IMR-90 (cell line): Measurements from ENCODE around the gene TBC1D10B. TPM values are rescaled to one million over a fixed set of nuclear protein-coding genes. Genes with fewer than 3 reads are reported as not detected.
A peak's percentile ranks its signal among the peaks of the same experiment; 100 is the strongest.

ENCODE experiments used
- ATAC-seq: fragments of 200-7000 bp; cut with Tn5 transposase; 2 replicates; pipeline ENCODE4 v1.9.1; 2020; ENCODE audit warnings: low read depth, mild to moderate bottlenecking, moderate library complexity
- BruUV-seq: library from RNA; stranded (reverse); fragments of 400-500 nt; replicated peaks from 2 replicates; lab custom pipeline; 2021; lab: Mats Ljungman, UMichigan
- CTCF ChIA-PET: fragments of 300-600 bp; formaldehyde crosslinking; extraction: SDS; loops from one replicate; lab custom pipeline; 2021; ENCODE audit warnings: antibody characterized with exemption; lab: Yijun Ruan, JAX
- POLR2A ChIA-PET: fragments of 300-600 bp; sonication (Branson Sonifier 250); formaldehyde crosslinking; loops from one replicate; lab custom pipeline; 2022; ENCODE audit warnings: antibody characterized with exemption; ENCODE audit not compliant: unreplicated experiment; lab: Charles Lee
- DNase-seq: peaks from one replicate; pipeline ENCODE4 v3.0.0; 2013
- H2AFZ ChIP-seq: replicated peaks from 2 replicates; pipeline ENCODE3; 2013; ENCODE audit warnings: low read length, mild to moderate bottlenecking; ENCODE audit not compliant: poor library complexity
- H2AK5ac ChIP-seq: 2 replicates; pipeline ENCODE4 v1.6.1; 2013; ENCODE audit warnings: low read depth, low read length, inconsistent platforms
- H2AK9ac ChIP-seq: replicated peaks from 2 replicates; pipeline ENCODE3; 2013; ENCODE audit warnings: mild to moderate bottlenecking, low read depth, low read length, moderate library complexity; ENCODE audit not compliant: poor library complexity
- H2BK120ac ChIP-seq: 2 replicates; pipeline ENCODE4 v1.6.1; 2013; ENCODE audit warnings: low read depth, low read length, inconsistent platforms
- H2BK15ac ChIP-seq: 3 replicates; pipeline ENCODE4 v1.6.1; 2013; ENCODE audit warnings: low read depth, low read length, inconsistent platforms
- H2BK20ac ChIP-seq: 2 replicates; pipeline ENCODE4 v1.6.1; 2013; ENCODE audit warnings: low read depth, mild to moderate bottlenecking, inconsistent platforms, low read length, moderate library complexity
- H2BK5ac ChIP-seq: 2 replicates; pipeline ENCODE4 v1.6.1; 2013; ENCODE audit warnings: mild to moderate bottlenecking, low read depth, low read length, inconsistent platforms; ENCODE audit not compliant: poor library complexity, severe bottlenecking
- H3K14ac ChIP-seq: replicated peaks from 2 replicates; pipeline ENCODE4 v1.6.1; 2013; ENCODE audit warnings: low read depth, low read length, inconsistent platforms
- H3K18ac ChIP-seq: 2 replicates; pipeline ENCODE4 v1.6.1; 2013; ENCODE audit warnings: low read depth, low read length, control low read depth
- H3K23ac ChIP-seq: 2 replicates; pipeline ENCODE4 v1.6.1; 2013; ENCODE audit warnings: low read depth, low read length, inconsistent platforms
- H3K27ac ChIP-seq: 2 replicates; pipeline ENCODE4 v1.5.1; 2013; ENCODE audit warnings: mild to moderate bottlenecking, control low read depth, low read length; ENCODE audit not compliant: insufficient read depth
- H3K27me3 ChIP-seq: 2 replicates; pipeline ENCODE4 v1.6.1; 2013; ENCODE audit warnings: low read length; ENCODE audit not compliant: control insufficient read depth, insufficient read depth
- H3K36me3 ChIP-seq: 2 replicates; pipeline ENCODE4 v1.6.1; 2013; ENCODE audit warnings: low read length, mixed read lengths; ENCODE audit not compliant: control insufficient read depth, insufficient read depth
- H3K4ac ChIP-seq: 2 replicates; pipeline ENCODE4 v1.6.1; 2013; ENCODE audit warnings: low read depth, low read length, inconsistent platforms
- H3K4me1 ChIP-seq: 2 replicates; pipeline ENCODE4 v1.6.1; 2013; ENCODE audit warnings: low read length, mixed read lengths; ENCODE audit not compliant: control insufficient read depth, insufficient read depth
- H3K4me2 ChIP-seq: 2 replicates; pipeline ENCODE4 v1.6.1; 2013; ENCODE audit warnings: low read depth, mild to moderate bottlenecking, control low read depth, low read length, moderate library complexity
- H3K4me3 ChIP-seq: 2 replicates; pipeline ENCODE4 v1.5.1; 2013; ENCODE audit warnings: low read depth, mild to moderate bottlenecking, control low read depth, low read length, moderate library complexity; ENCODE audit not compliant: insufficient read depth
- H3K56ac ChIP-seq: 2 replicates; pipeline ENCODE4 v1.6.1; 2013; ENCODE audit warnings: low read length, inconsistent platforms; ENCODE audit not compliant: insufficient read depth; ENCODE audit errors: extremely low read depth
- H3K79me1 ChIP-seq, 2 experiments: 2 replicates each; pipeline ENCODE4 v1.6.1; 2013; ENCODE audit warnings: low read length in 2 of 2, inconsistent platforms in 1 of 2, low read depth in 1 of 2
- H3K9ac ChIP-seq: 2 replicates; pipeline ENCODE4 v1.6.1; 2013; ENCODE audit warnings: low read depth, low read length, control low read depth
- H3K9me1 ChIP-seq: 2 replicates; pipeline ENCODE4 v1.6.1; 2013; ENCODE audit warnings: low read length, inconsistent platforms; ENCODE audit not compliant: insufficient read depth
- H3K9me3 ChIP-seq: 2 replicates; pipeline ENCODE4 v1.6.1; 2013; ENCODE audit warnings: low read length; ENCODE audit not compliant: control insufficient read depth, insufficient read depth
- H4K20me1 ChIP-seq: 2 replicates; pipeline ENCODE4 v1.6.1; 2013; ENCODE audit warnings: low read length, inconsistent platforms; ENCODE audit not compliant: insufficient read depth
- H4K5ac ChIP-seq: 2 replicates; pipeline ENCODE4 v1.6.1; 2013; ENCODE audit warnings: mild to moderate bottlenecking, low read depth, low read length, control low read depth
- H4K8ac ChIP-seq, 2 experiments: 2 replicates each; pipeline ENCODE4 v1.6.1; 2013; ENCODE audit warnings: low read depth in 2 of 2, low read length in 2 of 2, control low read depth in 1 of 2, inconsistent platforms in 1 of 2
- H4K91ac ChIP-seq: 2 replicates; pipeline ENCODE4 v1.6.1; 2013; ENCODE audit warnings: low read depth, low read length, inconsistent platforms; ENCODE audit not compliant: insufficient read depth
- ELK1 ChIP-seq: fragments of 150-350 bp; IDR thresholded peaks from 2 replicates; pipeline ENCODE4 v1.6.1; 2016; ENCODE audit warnings: low read depth, mild to moderate bottlenecking, low read length, moderate library complexity, borderline replicate concordance
- WGBS, 2 experiments: methylation state at CpG; one replicate each; pipeline versions ENCODE4 v1.1.5 to v1.1.7; 2013; ENCODE audit warnings: missing lambda C conversion rate in 2 of 2; ENCODE audit not compliant: insufficient read length in 1 of 2; ENCODE audit errors: extremely low coverage in 2 of 2; 5-methylcytosine and 5-hydroxymethylcytosine counted together
- dilution Hi-C: fragments of 300-500 bp; cut with HindIII; formaldehyde crosslinking; loops from one replicate; pipeline ENCODE4 v1.14.3; 2018; ENCODE audit warnings: low sequenced_read_pairs; ENCODE audit not compliant: unreplicated experiment
- in situ Hi-C: fragments of 300-500 bp; cut with MboI; formaldehyde crosslinking; loops from 3 replicates; pipeline ENCODE4 v1.14.3; 2019; ENCODE audit warnings: low sequenced_read_pairs, inconsistent platforms, mixed read lengths
- intact Hi-C: fragments of 100-400 bp; cut with micrococcal nuclease; formaldehyde crosslinking; loops from 2 replicates; pipeline ENCODE4 v1.10.0; 2022
- polyA plus RNA-seq, 3 experiments: library from polyadenylated mRNA; depleted of rRNA; stranded (reverse); fragments of >200 nt; gene quantifications; 2 replicates each; pipeline ENCODE4 v1.2.3, GENCODE V29; 2012; ENCODE audit warnings: low replicate concordance in 1 of 3
- total RNA-seq: library from RNA; depleted of rRNA; stranded (reverse); fragments of >200 nt; gene quantifications from 2 replicates; pipeline ENCODE4 v1.2.3, GENCODE V29; 2012

TBC1D10B gene
- total and polyA plus RNA-seq, 2 of the 4 experiments (the other 2 are of a cell fraction), result 8.4 to 24.9 TPM

DNA sequence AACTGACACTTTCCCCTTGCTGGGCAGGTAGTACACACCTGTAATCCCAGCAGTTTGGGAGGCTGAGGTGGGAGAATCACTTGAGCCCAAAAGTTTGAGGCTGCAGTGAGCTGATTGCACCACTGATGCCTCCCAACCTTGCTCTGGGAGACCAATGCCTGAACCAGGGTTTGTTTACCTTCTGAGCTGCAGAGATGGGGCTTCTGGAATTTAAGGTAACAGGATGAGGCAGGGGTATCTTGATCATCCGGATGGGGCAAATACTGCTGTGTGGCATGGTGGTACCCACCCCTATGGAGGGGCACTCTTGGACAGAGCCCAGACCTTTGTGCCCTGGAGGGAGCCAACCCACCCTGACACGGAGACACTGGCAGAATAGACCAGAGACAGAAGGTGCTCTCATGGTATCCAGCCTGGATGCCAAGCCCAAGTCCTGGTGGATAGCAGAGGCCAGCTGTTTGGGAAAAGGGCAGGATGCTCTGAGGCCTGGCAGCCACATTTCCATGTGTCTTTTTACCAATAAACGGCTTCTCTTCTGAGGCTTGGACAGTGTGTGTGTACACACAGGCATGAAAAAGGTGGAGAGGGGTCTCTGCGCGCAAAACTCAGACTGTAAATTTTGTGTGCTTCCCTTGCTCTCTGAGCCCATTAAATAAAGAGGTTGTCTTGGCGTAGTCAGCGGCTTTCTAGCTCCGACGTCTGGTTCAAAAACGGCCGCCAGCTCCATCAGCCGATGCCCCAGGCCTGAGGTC is 29.3 kb upstream of the TBC1D10B start:
- Histone ChIP-seq H4K8ac (peak overlapping the region; percentile 78 to 95), H3K9ac (peak overlapping the region; percentile 78), H3K4me2 (peak overlapping the region; percentile 74), H3K4ac (peak overlapping the region; percentile 92), H2BK20ac (peak overlapping the region; percentile 24), H3K27ac (peak overlapping the region; percentile 92), H2BK120ac (peak overlapping the region; percentile 81), H3K23ac (peak overlapping the region; percentile 95), H2BK5ac (peak overlapping the region; percentile 86), H2AFZ (peak overlapping the region; percentile 92), H2AK5ac (peak overlapping the region; percentile 84), H3K27me3 (no peaks in the 10 kb centered on the region), H3K79me1 (peaks cover 0 to 38% of the 10 kb centered on the region in 2 experiments; a peak in 3 of 4 replicates), H4K91ac (peak overlapping the region; percentile 86), H3K4me1 (peaks cover 6% of the 10 kb centered on the region; the same call in 1 of the 2 replicates), H3K4me3 (peak overlapping the region; percentile 68), H3K18ac (peak overlapping the region; percentile 34), H4K20me1 (no peaks in the 10 kb centered on the region), H3K56ac (peak overlapping the region; percentile 95), H3K36me3 (peaks cover 12% of the 10 kb centered on the region; the same call in 1 of the 2 replicates), H2BK15ac (peak overlapping the region; percentile 67; the same call in 1 of the 3 replicates), H2AK9ac (peak overlapping the region; percentile 82), H3K14ac (peak overlapping the region; percentile 92), H3K9me1 (peaks cover 4% of the 10 kb centered on the region; the same call in 1 of the 2 replicates), H4K5ac (peak overlapping the region; percentile 47), H3K9me3 (no peaks in the 10 kb centered on the region)
- DNase-seq, result no peak
- ATAC-seq, result no peak
- BruUV-seq, result no TSS peak
- TF ChIP-seq ELK1, result no peak
- intact Hi-C loops, result loop anchor here (10.0 kb wide), 1 partner anchor 305 kb away; the partner anchor contains the start of genes TBX6 and YPEL3
- 13% methylated on average over 8 of the region's 12 CpGs; no CpG with 5 or more reads in 1 of the 2 experiments for WGBS, 2 experiments
- in situ Hi-C loops, result loop anchor here (10.0 to 25.0 kb wide), 2 partner anchors 212 to 325 kb away; partner anchors contain the start of genes BOLA2B, CORO1A, PPP4C and SLX1A
- dilution Hi-C loops, result no loop called here
- ChIA-PET CTCF (interaction anchor here (0.9 kb wide), 1 partner anchor 10 kb away, joined by 3 read pairs; no protein-coding TSS in a partner anchor), POLR2A (interaction anchor here (0.7 kb wide), 1 partner anchor 29 kb away, joined by 3 read pairs; no protein-coding TSS in a partner anchor)
